Thymus (tissue), 11 donors: ENCODE measurements around the gene IQCE. TPM values are rescaled to one million over a fixed set of nuclear protein-coding genes. Genes with fewer than 3 reads are reported as not detected.

Source experiments
- DNase-seq, 9 donors: peaks; one replicate each; pipeline ENCODE4 v3.0.0-alpha.2; 2013; ENCODE audit warnings: low spot score in 9 of 9, low read depth in 6 of 9, missing footprints in 1 of 9
- H3K27ac ChIP-seq, 2 donors: one replicate each; pipeline ENCODE4 v1.5.1; 2013; ENCODE audit warnings: control low read depth in 1 of 2, low read depth in 1 of 2, low read length in 1 of 2, mild to moderate bottlenecking in 1 of 2, moderate library complexity in 1 of 2
- H3K27me3 ChIP-seq, 2 donors: one replicate each; pipeline ENCODE4 v1.5.1; 2013; ENCODE audit warnings: low read length in 1 of 2; ENCODE audit not compliant: control insufficient read depth in 2 of 2, insufficient read depth in 1 of 2
- H3K36me3 ChIP-seq, 2 donors: one replicate each; pipeline ENCODE4 v1.5.1; 2013; ENCODE audit warnings: low read length in 1 of 2, mild to moderate bottlenecking in 1 of 2, moderate library complexity in 1 of 2; ENCODE audit not compliant: control insufficient read depth in 2 of 2, insufficient read depth in 2 of 2
- H3K4me1 ChIP-seq, 2 donors: one replicate each; pipeline ENCODE4 v1.5.1; 2013; ENCODE audit warnings: low read length in 2 of 2; ENCODE audit not compliant: control insufficient read depth in 2 of 2, insufficient read depth in 2 of 2
- H3K4me3 ChIP-seq, 2 donors: one replicate each; pipeline ENCODE4 v1.5.1; 2013; ENCODE audit warnings: low read length in 2 of 2, control low read depth in 1 of 2, mild to moderate bottlenecking in 1 of 2
- H3K9me3 ChIP-seq, 2 donors: one replicate each; pipeline ENCODE4 v1.5.1; 2013; ENCODE audit warnings: low read length in 1 of 2, mild to moderate bottlenecking in 1 of 2; ENCODE audit not compliant: control insufficient read depth in 2 of 2, insufficient read depth in 1 of 2
- WGBS: extraction: QIAGEN DNeasy Blood & Tissue Kit; methylation state at CpG from one replicate; pipeline ENCODE4 v1.1.7; 2013; 5-methylcytosine and 5-hydroxymethylcytosine counted together
- polyA plus RNA-seq: library from polyadenylated mRNA; stranded (reverse); fragments of 200-250 nt; gene quantifications from one replicate; pipeline ENCODE4 v1.2.3, GENCODE V29; 2013
- total RNA-seq: library from RNA; stranded (reverse); fragments of 120-200 nt; gene quantifications from one replicate; pipeline ENCODE4 v1.2.4, GENCODE V29; 2013
- donor health status: healthy.

IQCE gene
- total and polyA plus RNA-seq, 2 donors = 3.8 to 4.2 TPM

- DNase-seq = no peak
- H3K36me3 ChIP-seq = peaks cover 0 to 3% of the 10 kb centered on the region in 2 donors
- 90% methylated on average over 53 of the region's 53 CpGs for WGBS
- peaks cover 34 to 52% of the 10 kb centered on the region in 2 donors for H3K27me3 ChIP-seq
- no peak overlapping the region for H3K4me3 ChIP-seq
- peaks cover 0 to 7% of the 10 kb centered on the region in 2 donors for H3K9me3 ChIP-seq
- no peak overlapping the region for H3K27ac ChIP-seq
- peaks cover 22 to 79% of the 10 kb centered on the region in 2 donors for H3K4me1 ChIP-seq
Observed at GRCh38 chr7:2524808-2525657, 33.7 kb upstream of the IQCE start.

DNA sequence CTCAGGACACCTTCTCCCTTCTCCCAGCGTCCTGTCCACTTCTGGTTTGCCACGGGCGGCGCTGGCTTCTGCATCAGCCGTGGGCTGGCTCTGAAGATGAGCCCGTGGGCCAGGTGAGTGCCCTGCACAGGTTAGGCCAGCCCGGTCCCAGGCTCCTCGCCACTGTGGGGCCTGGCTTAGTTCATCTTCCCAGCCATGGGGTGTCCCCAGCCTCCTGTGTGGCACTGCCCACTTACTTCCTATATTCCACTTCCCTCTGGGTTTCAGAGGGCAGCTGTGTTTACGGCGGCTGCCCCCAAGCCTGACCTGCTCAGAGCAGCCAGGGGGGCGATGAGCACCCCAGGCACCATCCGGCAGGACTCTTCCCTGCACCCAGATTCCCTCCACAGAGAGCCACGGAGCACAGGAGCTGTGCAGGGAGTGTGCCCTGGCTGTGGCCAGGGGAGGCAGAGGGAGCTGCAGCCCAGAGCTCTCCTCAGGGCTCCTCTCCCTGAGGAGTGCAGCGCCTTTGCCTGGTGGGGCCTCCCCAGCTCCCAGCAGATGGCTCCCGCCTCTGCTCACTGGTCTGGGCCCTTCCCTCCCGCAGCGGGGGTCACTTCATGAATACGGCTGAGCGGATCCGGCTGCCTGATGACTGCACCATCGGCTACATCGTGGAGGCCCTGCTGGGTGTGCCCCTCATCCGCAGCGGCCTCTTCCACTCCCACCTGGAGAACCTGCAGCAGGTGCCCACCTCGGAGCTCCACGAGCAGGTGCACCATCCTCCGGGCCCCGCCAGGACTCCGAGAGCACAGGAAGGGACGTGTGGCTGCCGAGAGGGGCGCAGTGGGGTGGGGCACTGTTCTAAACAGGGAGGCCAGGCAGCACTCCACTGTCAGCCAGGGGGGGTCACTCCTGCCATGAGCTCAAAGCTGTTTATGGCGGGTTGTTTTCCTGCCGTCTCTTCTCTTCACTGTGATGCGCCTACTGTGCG lies 32.8 kb upstream of the IQCE start:
- 92% methylated on average over 36 of the region's 36 CpGs for WGBS
- Histone ChIP-seq H3K36me3 (peaks cover 0 to 3% of the 10 kb centered on the region in 2 donors), H3K4me1 (peaks cover 27 to 79% of the 10 kb centered on the region in 2 donors), H3K27me3 (peaks cover 24 to 43% of the 10 kb centered on the region in 2 donors), H3K27ac (no peak overlapping the region), H3K4me3 (no peak overlapping the region), H3K9me3 (peaks cover 0 to 7% of the 10 kb centered on the region in 2 donors)
- DNase-seq = no peak

DNA sequence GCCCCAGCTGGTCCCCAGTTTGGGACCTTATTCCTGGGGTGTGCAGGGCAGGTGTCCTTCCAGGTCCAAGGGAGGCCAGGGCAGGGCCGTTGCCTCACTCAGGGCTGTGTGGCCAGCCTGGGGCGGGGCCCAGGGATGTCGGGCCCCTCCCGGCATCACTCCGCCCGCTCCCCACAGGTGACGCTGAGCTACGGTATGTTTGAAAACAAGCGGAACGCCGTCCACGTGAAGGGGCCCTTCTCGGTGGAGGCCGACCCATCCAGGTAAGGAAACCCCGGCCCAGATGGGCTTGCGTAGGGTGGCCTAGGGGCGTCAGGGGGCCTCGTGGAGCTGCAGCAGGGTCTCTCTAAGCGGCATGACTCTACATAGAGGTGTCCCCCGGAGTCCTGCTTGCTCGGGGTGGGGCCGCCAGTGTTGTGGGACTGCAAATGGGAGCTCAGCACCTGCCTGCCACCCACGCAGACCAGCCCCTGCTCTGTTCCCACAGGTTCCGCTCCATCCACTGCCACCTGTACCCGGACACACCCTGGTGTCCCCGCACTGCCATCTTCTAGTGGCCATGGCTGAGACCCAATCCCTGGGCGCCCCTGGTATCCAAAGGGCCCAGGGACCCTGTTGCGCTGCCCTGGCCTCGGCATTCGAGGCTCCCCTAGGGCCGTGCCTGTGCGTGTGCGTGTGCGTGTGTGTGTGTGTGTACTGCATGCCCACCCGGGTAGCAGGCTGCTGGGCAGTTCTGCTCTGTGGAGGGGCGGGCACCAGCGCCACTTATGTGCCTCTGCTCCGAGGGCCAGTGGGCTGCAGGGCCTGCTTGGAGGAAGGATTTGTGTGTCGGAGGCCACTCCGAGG lies 31.9 kb upstream of the IQCE start:
- H3K36me3 ChIP-seq = peaks cover 0 to 3% of the 10 kb centered on the region in 2 donors
- H3K27me3 ChIP-seq = peaks cover 15 to 33% of the 10 kb centered on the region in 2 donors
- no peak overlapping the region for H3K27ac ChIP-seq
- DNase-seq = no peak
- no peak overlapping the region for H3K4me3 ChIP-seq
- WGBS = 90% methylated on average over 40 of the region's 40 CpGs
- H3K4me1 ChIP-seq = peaks cover 27 to 73% of the 10 kb centered on the region in 2 donors
- H3K9me3 ChIP-seq = peaks cover 0 to 7% of the 10 kb centered on the region in 2 donors

DNA sequence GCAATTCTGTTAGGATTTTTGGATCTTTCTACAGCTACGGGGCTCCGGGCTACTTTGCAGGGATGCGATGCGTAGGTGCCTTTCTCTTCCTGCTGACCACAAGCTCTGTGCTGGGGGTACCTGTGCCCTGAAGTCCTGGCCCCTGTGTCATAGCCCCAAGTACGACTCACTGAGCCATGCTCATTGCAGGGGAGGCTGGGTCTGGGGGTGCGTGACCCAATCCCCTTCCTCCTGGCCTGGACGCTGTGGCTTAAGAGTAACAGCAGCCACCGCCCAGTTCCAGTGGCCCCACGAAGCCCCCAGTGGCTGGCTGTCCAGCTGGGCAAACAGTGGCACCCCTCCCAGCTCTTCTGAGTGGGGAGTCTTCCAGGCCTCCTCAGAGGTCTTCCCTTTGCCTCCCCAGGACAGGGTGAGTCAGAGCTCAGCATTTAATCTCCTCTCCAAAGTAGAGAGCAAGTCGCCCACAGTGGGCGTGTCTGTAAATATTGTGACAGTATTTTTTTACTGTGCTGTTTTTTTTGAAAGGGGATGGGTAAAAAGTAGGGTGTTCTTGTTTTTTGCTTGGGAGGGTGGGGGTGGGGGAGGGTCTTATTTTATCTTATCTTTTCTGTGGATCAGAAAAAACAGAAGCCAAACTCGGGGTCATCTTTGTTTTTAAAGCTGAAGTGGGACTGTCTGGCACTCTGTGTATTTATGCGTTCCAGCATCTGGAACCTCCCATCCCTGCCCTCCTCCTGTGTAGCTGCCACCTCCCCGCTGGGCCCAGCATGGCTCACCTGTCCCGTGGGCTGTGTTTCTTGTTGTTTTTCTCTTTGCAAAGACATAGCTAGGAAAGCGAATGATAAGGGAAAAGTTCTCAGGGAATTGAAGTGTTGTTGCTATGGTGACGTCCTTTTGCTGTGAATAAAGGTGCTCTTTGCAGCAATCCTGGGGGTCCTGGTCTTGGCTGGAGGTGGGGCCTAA lies 31.0 kb upstream of the IQCE start:
- H3K27ac ChIP-seq = no peak overlapping the region
- WGBS = 89% methylated on average over 17 of the region's 17 CpGs
- H3K4me1 ChIP-seq = peaks cover 25 to 64% of the 10 kb centered on the region in 2 donors
- H3K4me3 ChIP-seq = no peak overlapping the region
- DNase-seq = no peak
- peaks cover 7 to 24% of the 10 kb centered on the region in 2 donors for H3K27me3 ChIP-seq
- peaks cover 0 to 7% of the 10 kb centered on the region in 2 donors for H3K9me3 ChIP-seq
- peaks cover 0 to 3% of the 10 kb centered on the region in 2 donors for H3K36me3 ChIP-seq

DNA sequence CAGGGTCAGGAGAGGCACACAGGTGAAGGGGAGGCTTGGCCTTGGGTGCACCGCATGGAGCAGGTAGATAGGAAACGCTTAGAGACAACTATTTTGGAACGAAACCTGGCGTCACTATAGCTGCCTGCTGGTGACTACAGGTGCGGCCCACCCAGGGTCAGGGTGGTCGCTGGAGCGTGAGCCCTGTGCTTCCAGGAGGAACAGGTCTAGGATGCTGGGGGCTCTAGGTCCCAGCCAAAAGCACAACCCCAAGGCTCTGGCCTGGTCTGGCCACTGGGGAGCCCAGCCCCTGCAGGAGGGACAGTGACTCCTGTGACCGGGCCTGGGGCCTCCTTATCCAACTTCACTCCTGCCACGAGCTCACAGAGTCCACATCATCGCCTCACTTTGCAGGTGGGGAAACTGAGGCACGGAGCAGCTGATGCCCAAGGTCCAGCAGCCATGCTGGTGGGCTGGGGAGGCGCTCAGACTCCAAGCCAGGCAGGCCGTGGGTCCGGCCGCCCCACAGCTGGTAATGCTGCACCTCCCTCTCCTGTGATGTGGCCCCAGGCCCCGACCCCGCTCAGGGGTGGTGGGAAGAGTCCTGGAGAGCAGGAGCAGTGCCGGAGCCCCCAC lies 30.2 kb upstream of the IQCE start:
- 55% methylated on average over 18 of the region's 18 CpGs for WGBS
- Histone ChIP-seq H3K36me3 (peaks cover 0 to 3% of the 10 kb centered on the region in 2 donors), H3K27me3 (peaks cover 0 to 16% of the 10 kb centered on the region in 2 donors), H3K27ac (peak overlapping the region in 1 of 2 donors; percentile 52), H3K4me3 (no peak overlapping the region), H3K4me1 (peaks cover 17 to 56% of the 10 kb centered on the region in 2 donors), H3K9me3 (peaks cover 0 to 7% of the 10 kb centered on the region in 2 donors)
- no peak for DNase-seq

- WGBS = 10% methylated on average over 30 of the region's 30 CpGs
- H3K27ac ChIP-seq = peak overlapping the region; percentile 78 to 90
- H3K4me1 ChIP-seq = peaks cover 17 to 48% of the 10 kb centered on the region in 2 donors
- peaks cover 0 to 8% of the 10 kb centered on the region in 2 donors for H3K27me3 ChIP-seq
- peak in 1 of 9 donors; percentile 67 for DNase-seq
- H3K36me3 ChIP-seq = peaks cover 0 to 3% of the 10 kb centered on the region in 2 donors
- H3K4me3 ChIP-seq = peak overlapping the region; percentile 9 to 18
- peaks cover 0 to 3% of the 10 kb centered on the region in 2 donors for H3K9me3 ChIP-seq
Observed at GRCh38 chr7:2529161-2530070, 29.4 kb upstream of the IQCE start.
